Endometrial microvascular endothelial cells (primary cell): ENCODE data around the gene NHS. TPM values are rescaled to one million over a fixed set of nuclear protein-coding genes. Genes with fewer than 3 reads are reported as not detected.

ENCODE experiments used
- in situ Hi-C: cut with HindIII; loops from 2 replicates; pipeline ENCODE4 v1.10.0; 2017; ENCODE audit warnings: low sequenced_read_pairs, low pct_unique_long_range_greater_than_20kb; ENCODE audit errors: inconsistent ontology term
- total RNA-seq: library from RNA; depleted of rRNA; stranded (reverse); fragments of >200 nt; gene quantifications from one replicate; pipeline ENCODE4 v1.2.3, GENCODE V29; 2015; ENCODE audit errors: inconsistent ontology term

Gene NHS
- total RNA-seq, result not detected

- in situ Hi-C loops, result no loop called here
Measured at GRCh38 chrX:17374619-17375366, at the start of gene NHS. TSS of gene NHS (plus strand) at chrX:17375200. CDS start at chrX:17375758, 558 bp downstream.

GRCh38 chrX:17328837-17329236 lies 46.2 kb upstream of the NHS start:
- in situ Hi-C loops, result no loop called here

- in situ Hi-C loops, result no loop called here
Measured at GRCh38 chrX:17336377-17336776, 38.6 kb upstream of the NHS start.

GRCh38 chrX:17355976-17356375 lies 19.0 kb upstream of the NHS start:
- in situ Hi-C loops, result no loop called here

GRCh38 chrX:17359500-17359899 lies 15.5 kb upstream of the NHS start:
- in situ Hi-C loops, result no loop called here

- in situ Hi-C loops, result no loop called here
Measured at GRCh38 chrX:17361620-17362019, 13.4 kb upstream of the NHS start.

GRCh38 chrX:17368002-17368401 lies 7.0 kb upstream of the NHS start:
- in situ Hi-C loops, result no loop called here

- in situ Hi-C loops, result no loop called here
Measured at GRCh38 chrX:17369309-17369708, 5.7 kb upstream of the NHS start.

- in situ Hi-C loops, result no loop called here
Measured at GRCh38 chrX:17370191-17370590, 4.8 kb upstream of the NHS start.

GRCh38 chrX:17372052-17372451 lies 2.9 kb upstream of the NHS start:
- in situ Hi-C loops, result no loop called here

GRCh38 chrX:17373337-17373736 lies 1.7 kb upstream of the NHS start:
- in situ Hi-C loops, result no loop called here

GRCh38 chrX:17375367-17375636 lies 302 bp downstream of the NHS start:
- in situ Hi-C loops, result no loop called here

- in situ Hi-C loops, result no loop called here
Measured at GRCh38 chrX:17375637-17376430, 834 bp downstream of the NHS start.

GRCh38 chrX:17376431-17377077 lies 1.6 kb downstream of the NHS start:
- in situ Hi-C loops, result no loop called here

GRCh38 chrX:17377091-17377717 lies 2.2 kb downstream of the NHS start:
- in situ Hi-C loops, result no loop called here

GRCh38 chrX:17377795-17378194 lies 2.8 kb downstream of the NHS start:
- in situ Hi-C loops, result no loop called here

GRCh38 chrX:17380221-17380620 lies 5.2 kb downstream of the NHS start:
- in situ Hi-C loops, result no loop called here

GRCh38 chrX:17390419-17390850 lies 15.4 kb downstream of the NHS start:
- in situ Hi-C loops, result no loop called here

GRCh38 chrX:17395154-17395553 lies 20.2 kb downstream of the NHS start:
- in situ Hi-C loops, result no loop called here

GRCh38 chrX:17397074-17397473 lies 22.1 kb downstream of the NHS start:
- in situ Hi-C loops, result no loop called here
